Measurements from ENCODE around the gene HAUS8.

Gene HAUS8

GRCh38 chr19:17004386-17004785, 70.9 kb downstream of the HAUS8 start:
- TF ChIP-seq POLR2AphosphoS5 (IDR thresholded peaks at IDR 0.05; ENCODE audit: low read depth, low read length): no peak

- TF ChIP-seq POLR2AphosphoS5 (IDR thresholded peaks at IDR 0.05; ENCODE audit: low read depth, low read length) (no peak), FOXP2 (optimal IDR thresholded peaks at IDR 0.05; ENCODE audit: borderline replicate concordance, extremely low read depth, extremely low read length, insufficient read depth) (no peak), TAF1 (IDR thresholded peaks at IDR 0.05; ENCODE audit: borderline replicate concordance, insufficient read depth, low read length) (no peak), REST (IDR thresholded peaks at IDR 0.05; ENCODE audit: insufficient read depth in 1 of 2, low read depth in 2 of 2, low read length in 2 of 2) (no peak), SIN3A (IDR thresholded peaks at IDR 0.05; ENCODE audit: borderline replicate concordance, insufficient read depth, low read length) (no peak)
Observed at GRCh38 chr19:17002455-17002854, 72.8 kb downstream of the HAUS8 start.

DNA sequence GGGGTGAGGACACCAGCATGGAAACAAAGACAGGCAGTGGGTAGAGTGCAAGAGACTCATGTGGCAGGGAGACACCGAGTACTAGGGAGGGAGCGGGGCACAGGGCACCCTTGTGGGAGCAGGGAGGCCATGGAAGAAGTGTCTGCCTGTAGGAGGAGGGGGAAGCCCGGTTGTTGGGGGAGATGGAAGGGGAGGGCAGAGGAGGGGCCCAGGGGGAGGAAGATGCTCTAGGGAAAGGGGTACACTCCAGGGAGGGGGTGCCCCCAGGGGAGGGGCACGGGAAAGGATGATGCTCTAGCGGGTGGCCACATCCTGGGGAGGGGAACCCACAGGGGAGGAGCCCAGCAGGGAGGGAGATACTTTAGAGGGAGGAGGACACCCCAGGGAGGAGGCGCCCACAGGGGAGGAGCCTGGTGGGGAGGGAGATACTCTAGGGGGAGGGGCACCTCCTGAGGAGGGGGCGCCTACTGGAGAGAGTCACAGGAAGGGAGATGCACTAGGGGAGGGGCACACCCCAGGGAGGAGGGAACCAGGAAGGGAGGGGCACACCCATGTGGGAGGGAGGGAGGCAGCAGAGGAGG, 73.6 kb downstream of the HAUS8 start:
- no peak for TF ChIP-seq POLR2AphosphoS5 (IDR thresholded peaks at IDR 0.05; ENCODE audit: low read depth, low read length)
- no peak for TF ChIP-seq FOXP2 (optimal IDR thresholded peaks at IDR 0.05; ENCODE audit: borderline replicate concordance, extremely low read depth, extremely low read length, insufficient read depth)
- TF ChIP-seq SIN3A (IDR thresholded peaks at IDR 0.05; ENCODE audit: borderline replicate concordance, insufficient read depth, low read length): no peak
- no peak for TF ChIP-seq TAF1 (IDR thresholded peaks at IDR 0.05; ENCODE audit: borderline replicate concordance, insufficient read depth, low read length)
- no peak for TF ChIP-seq REST (IDR thresholded peaks at IDR 0.05; ENCODE audit: insufficient read depth in 1 of 2, low read depth in 2 of 2, low read length in 2 of 2)
